SH-SY5Y (cell line): ENCODE measurements around the gene SHQ1.

Source experiments
- GATA2 ChIP-seq: IDR thresholded peaks from 2 replicates; pipeline ENCODE4 v1.6.1; 2011; ENCODE audit warnings: mild to moderate bottlenecking, low read depth, low read length
- GATA3 ChIP-seq: IDR thresholded peaks from 2 replicates; pipeline ENCODE4 v1.6.1; 2011; ENCODE audit warnings: low read depth, mild to moderate bottlenecking, low read length, moderate library complexity

- TF ChIP-seq GATA2 (no peak), GATA3 (no peak)
Measured at GRCh38 chr3:72699631-72700030, 148.6 kb downstream of the SHQ1 start.
